ENCODE measurements around the gene TSEN2.
A peak's percentile ranks its signal among the peaks of the same experiment; 100 is the strongest.
"Not testable (repeated sequence)": the region's sequence is repeated elsewhere in the genome, so short reads cannot be mapped to it uniquely, and the experiment has no call there.

Gene TSEN2

GRCh38 chr3:12484198-12484982 lies at the start of gene TSEN2:
TSEN2 (plus strand) TSS chr3:12484480; CDS start chr3:12489801, 5,321 bp downstream.
- DNase-seq: peak; percentile 66

- DNase-seq: no peak
Observed at GRCh38 chr3:12436514-12437220, 47.6 kb upstream of the TSEN2 start.

- DNase-seq: no peak
Observed at GRCh38 chr3:12437221-12437605, 47.1 kb upstream of the TSEN2 start.

- no peak for DNase-seq
Observed at GRCh38 chr3:12437861-12438260, 46.4 kb upstream of the TSEN2 start.

- no peak for DNase-seq
Observed at GRCh38 chr3:12438318-12438717, 46.0 kb upstream of the TSEN2 start.

- no peak for DNase-seq
Observed at GRCh38 chr3:12439161-12439940, 44.9 kb upstream of the TSEN2 start.

- no peak for DNase-seq
Observed at GRCh38 chr3:12440927-12441714, 43.2 kb upstream of the TSEN2 start.

GRCh38 chr3:12442654-12443501 lies 41.4 kb upstream of the TSEN2 start:
- DNase-seq: no peak

GRCh38 chr3:12443781-12444522 lies 40.3 kb upstream of the TSEN2 start:
- no peak for DNase-seq

- no peak for DNase-seq
Observed at GRCh38 chr3:12444582-12445471, 39.5 kb upstream of the TSEN2 start.

- DNase-seq: no peak
Observed at GRCh38 chr3:12445523-12446240, 38.6 kb upstream of the TSEN2 start.

GRCh38 chr3:12446298-12446697 lies 38.0 kb upstream of the TSEN2 start:
- no peak for DNase-seq

GRCh38 chr3:12447075-12447474 lies 37.2 kb upstream of the TSEN2 start:
- DNase-seq: no peak

- not testable (repeated sequence) for DNase-seq
Observed at GRCh38 chr3:12448404-12449202, 35.7 kb upstream of the TSEN2 start.

GRCh38 chr3:12449889-12450682 lies 34.2 kb upstream of the TSEN2 start:
- no peak for DNase-seq

- DNase-seq: no peak
Observed at GRCh38 chr3:12451481-12451880, 32.8 kb upstream of the TSEN2 start.

GRCh38 chr3:12451960-12452359 lies 32.3 kb upstream of the TSEN2 start:
- no peak for DNase-seq
